Measurements from ENCODE around the gene BPNT1.

- no peak for TF ChIP-seq CTCF (IDR thresholded peaks at IDR 0.05; ENCODE audit: low read length)
- TF ChIP-seq EZH2 (optimal IDR thresholded peaks at IDR 0.05; ENCODE audit: low read depth, low read length) = no peak
- no peak for TF ChIP-seq EZH2phosphoT487 (IDR thresholded peaks at IDR 0.05; ENCODE audit: low read length)
Observed at GRCh38 chr1:220121791-220122530, 32.4 kb upstream of the BPNT1 start.
